NCI-H2227 (cell line): Measurements from ENCODE around the gene FAM110D.
A peak's percentile ranks its signal among the peaks of the same experiment; 100 is the strongest.

Source experiments
- DNase-seq: peaks from one replicate; lab custom pipeline; 2025; ENCODE audit not compliant: unreplicated experiment; lab: John Stamatoyannopoulos, UW

Gene FAM110D

GRCh38 chr1:26127235-26128163 lies 31.4 kb upstream of the FAM110D start:
- no peak for DNase-seq

- DNase-seq: no peak
Measured at GRCh38 chr1:26129778-26130177, 29.1 kb upstream of the FAM110D start.

- DNase-seq: no peak
Measured at GRCh38 chr1:26130695-26131094, 28.2 kb upstream of the FAM110D start.

DNA sequence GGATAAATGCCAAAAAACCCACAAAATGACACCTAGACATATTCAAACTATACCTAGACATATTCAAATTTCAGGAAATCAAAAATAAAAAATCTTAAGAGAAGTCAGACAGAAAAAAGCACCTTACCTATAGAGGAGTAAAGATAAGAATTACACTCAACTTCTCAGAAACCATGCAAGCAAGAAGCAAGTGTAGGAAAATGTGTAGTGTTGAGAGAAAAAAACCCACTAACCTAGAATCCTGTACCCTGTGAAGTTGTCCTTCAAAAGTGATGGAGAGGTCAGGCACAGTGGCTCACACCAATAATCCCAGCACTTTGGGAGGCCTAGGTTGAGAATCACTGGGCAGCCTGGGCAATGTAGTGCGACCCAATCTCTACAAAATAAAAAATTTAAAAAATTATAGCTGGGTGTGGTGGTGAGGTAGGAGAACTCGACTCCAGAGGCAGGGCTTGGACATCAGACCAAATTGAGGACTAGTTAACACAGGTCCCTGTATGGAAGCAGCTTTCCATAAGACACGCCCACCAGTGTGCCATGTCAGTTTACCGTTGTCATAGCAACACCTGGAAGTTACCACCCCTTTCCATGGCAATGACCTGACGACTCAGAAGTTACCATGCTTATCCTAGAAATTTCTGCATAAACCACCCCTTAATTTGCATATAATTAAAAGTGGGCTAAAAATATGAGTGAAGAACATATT lies 26.6 kb upstream of the FAM110D start:
- DNase-seq: no peak

DNA sequence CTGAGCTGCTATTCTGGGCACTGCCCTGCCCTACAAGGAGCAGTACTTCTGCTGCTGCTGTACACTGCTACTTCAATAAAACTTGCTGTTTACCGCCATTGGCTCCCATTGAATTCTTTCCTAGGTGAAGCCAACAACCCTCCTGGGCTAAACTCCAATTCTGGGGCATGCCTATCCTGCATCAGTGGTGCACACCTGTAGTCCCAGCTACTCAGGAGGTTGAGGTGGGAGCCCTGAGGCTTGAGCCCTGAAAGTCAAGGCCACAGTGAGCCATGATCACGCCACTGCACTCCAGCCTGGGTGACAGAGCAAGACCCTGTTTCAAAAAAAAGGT lies 26.1 kb upstream of the FAM110D start:
- DNase-seq: no peak

- DNase-seq: no peak
Measured at GRCh38 chr1:26134466-26134865, 24.4 kb upstream of the FAM110D start.

- DNase-seq: no peak
Measured at GRCh38 chr1:26138974-26139558, 19.8 kb upstream of the FAM110D start.

DNA sequence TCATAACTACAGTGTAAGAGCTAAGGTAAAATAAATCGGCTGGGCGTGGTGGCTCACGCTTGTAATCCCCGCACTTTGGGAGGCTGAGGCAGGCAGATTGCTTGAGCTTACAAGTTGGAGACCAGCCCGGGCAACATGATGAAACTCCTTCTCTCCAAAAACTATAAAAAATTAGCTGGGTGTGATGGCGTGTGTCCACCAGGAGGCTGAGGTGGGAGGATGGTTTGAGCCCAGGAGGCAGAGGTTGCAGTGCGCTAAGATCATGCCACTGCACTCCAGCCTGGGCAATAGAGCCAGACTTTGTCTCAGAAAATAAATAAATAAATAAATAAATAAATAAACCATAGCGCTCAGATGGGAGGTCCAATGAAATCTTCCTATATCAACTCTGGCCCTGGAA lies 16.7 kb upstream of the FAM110D start:
- no peak for DNase-seq

- DNase-seq: peak; percentile 86
Measured at GRCh38 chr1:26145041-26145959, 13.6 kb upstream of the FAM110D start.

GRCh38 chr1:26145960-26146294 lies 13.0 kb upstream of the FAM110D start:
- no peak for DNase-seq

DNA sequence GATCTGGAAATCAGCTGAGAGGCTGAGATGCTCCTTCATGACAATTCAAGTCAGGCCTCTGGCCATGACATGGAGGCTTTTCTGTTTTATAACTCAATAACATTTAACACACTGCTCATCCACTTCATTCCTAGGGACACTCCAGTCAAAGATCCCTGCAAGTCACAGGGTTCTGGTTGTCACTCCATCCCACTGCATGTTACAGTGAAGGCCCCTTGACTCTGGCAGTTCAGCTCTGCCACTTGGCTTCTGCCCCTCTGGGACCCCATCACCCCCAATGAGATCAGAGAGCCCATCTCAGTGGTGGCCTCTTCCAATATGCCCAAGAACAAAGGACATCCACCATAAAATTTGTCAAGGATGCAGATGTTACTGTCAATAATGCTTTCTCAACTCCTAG lies 10.0 kb upstream of the FAM110D start:
- no peak for DNase-seq

- DNase-seq: no peak
Measured at GRCh38 chr1:26153966-26154532, 4.8 kb upstream of the FAM110D start.

- DNase-seq: peak; percentile 57
Measured at GRCh38 chr1:26154750-26155149, 4.1 kb upstream of the FAM110D start.

- no peak for DNase-seq
Measured at GRCh38 chr1:26155370-26156284, 3.3 kb upstream of the FAM110D start.

DNA sequence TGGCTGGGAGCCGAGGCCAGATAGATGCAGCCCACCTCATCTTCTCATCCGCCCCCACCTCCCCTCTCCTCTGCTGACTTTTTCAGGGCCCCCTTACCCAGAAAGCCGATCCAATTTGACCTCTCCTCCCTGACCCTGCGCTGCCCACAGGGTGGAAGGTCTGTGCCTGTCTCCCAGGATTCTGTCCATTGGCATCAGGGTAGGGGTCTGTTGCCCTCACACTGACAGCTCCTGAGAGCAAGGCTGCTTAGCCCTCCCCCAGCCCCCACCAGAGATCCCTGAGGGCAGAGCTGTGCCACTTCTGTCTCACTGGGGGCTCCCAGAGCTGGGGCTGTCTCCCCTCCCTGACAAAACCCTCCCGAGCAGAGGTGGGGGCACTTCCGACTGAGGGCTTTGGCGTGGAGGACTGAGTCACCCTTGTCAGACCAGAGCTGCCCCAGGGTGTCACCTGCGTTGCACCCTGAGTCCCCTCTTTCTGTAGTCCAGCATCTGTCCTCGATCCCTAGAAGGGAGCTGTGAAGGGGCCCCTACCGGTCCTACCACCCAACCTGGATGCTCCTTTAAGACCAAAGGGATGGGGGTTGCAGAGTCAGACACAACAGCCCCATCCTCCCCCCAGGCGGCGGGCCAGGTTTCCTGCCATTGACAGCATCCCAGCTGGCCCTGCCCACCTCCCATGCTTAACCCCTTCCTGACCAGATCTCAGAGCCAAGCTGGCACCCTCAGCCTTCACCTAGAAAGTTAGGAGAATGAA lies 2.4 kb upstream of the FAM110D start:
- DNase-seq: peak; percentile 65

DNA sequence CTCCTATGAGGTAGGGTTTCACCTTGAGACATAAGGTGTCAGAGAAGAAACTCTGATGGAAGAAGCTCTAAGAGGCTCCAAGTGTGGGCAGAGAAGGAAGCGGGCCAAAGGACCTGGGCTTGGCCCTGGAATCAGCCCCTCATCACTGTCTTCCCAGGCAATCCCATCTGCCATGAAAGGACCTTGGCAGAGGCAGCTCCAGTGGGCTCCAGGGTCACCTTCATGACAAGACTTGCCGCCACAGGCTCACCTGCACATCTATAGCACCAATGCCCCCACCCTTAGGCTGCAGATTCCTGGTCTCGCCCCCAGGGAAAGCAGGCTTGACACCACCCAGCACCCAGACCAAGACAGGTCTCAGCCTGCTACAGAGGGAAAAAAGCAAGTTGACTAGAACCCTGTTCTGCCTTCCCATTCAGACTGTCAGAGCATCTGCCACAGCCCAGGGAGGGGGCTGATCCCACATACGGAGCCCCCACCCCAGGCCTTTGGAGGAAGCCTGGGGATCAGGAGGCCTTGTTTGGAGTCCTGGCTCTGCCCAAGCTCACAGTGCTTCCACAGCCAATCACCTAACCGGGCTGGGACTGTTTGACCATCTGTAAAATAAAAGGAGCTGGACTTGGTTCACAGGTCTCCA lies 490 bp upstream of the FAM110D start:
- DNase-seq: no peak

GRCh38 chr1:26159743-26160039 lies 812 bp downstream of the FAM110D start:
- no peak for DNase-seq

DNA sequence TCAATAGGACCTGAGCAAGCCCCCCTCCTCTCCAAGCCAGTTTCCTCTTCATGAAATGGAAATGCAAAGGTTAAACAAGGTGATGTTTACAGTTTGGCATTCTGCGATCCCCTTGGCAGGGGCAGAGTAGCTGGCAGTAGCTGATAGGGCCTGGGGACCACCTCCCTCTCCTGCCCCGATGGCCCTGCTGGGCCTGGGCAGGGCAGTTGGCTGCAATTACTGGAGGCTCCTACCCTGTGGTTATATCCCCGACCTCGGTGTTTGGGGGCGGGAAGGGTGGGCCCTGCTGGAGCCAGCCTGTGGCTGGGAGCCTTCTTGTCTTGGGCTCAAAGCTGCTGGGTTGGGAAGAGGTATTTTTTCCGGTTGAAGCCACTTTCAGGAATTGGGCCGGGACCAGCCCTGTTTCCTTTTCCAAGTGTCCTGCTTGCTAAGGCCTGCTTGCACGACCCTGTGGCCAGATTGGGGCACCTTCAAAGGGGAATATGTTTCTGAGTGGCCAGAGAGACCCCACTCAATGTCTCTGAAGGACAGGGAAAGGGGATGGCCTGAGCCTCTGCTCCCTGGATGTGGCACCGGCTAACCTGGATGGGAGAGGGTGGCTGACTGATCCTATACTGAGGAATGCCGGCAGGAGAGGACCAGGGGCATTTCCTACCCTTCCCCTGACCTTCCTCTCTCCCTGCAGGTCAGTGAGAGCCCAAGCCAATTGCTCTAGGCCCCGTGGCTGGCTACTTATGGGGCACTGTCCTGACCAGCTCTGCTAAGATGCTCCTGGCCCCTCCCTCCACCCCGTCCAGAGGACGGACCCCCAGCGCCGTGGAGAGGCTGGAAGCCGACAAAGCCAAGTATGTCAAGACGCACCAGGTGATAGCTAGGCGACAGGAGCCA lies 1.9 kb downstream of the FAM110D start:
- DNase-seq: peak; percentile 38
